AG08396 (cell line): ENCODE data around the gene LTC4S.

Experiments
- DNase-seq: peaks from one replicate; pipeline ENCODE4 v3.0.0; 2012; ENCODE audit warnings: low spot score, mixed read lengths

The LTC4S gene

DNA sequence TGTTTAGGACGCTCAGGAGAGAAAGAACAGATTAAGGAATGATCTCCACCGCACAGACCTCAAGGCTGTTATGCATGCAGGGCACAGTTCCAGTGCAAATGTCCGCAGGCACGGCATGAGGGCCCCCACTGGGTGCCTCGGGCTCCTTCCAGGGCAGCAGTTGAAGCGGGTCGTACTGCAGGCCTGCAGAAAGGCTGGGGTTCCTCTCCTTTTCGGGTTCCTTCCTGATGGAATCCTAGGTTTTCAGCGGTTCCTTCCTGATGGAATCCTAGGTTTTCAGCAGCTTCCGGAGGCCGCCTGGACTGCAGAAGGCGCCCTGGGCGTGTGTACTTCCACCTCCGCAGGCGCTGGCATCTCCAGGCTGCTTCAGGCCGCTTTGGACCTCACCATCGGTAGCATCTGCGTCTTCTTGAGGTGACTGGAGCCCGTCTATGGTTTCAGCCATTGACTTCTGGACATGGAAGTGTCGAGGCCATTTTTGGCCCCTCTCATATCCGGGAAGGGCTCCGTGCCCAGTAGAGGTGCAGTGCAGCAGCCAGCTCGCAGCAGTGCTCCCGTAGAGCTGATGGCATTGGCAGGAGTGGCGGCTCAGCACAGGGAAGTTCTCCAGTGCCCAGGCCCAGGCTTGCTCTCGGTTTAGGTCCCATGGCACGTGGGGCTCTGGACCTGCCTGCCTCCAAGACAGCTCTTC, 18.5 kb downstream of the LTC4S start:
- DNase-seq: no peak

DNA sequence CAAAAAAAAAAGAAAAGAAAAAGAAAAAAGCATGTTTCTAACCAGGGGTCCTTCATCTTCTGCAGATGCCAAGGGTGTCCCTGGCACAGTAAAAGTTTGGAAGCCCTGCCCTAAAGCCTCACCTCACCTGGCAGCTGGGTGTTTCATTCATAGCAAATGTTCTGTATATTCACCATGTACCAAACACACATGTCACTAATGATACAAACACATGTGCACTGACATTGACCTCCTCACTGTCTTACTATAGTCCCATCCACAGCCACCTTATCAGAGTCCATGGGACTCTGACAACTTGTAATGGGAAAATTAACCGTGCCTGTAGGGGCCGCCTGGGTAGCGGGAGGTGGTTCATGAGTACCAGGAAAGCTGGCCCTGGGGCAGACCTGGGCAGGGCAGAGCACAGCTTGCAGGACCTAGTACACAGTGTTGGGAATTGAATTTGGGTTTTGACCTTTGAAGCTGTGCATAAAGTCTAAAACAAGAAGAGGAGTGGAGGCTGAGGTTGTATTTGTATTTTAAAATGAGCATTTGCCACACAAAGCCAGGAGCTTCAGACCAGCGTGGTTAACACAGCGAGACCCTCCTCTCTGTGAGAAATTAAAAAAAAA, 19.3 kb downstream of the LTC4S start:
- DNase-seq: no peak

DNA sequence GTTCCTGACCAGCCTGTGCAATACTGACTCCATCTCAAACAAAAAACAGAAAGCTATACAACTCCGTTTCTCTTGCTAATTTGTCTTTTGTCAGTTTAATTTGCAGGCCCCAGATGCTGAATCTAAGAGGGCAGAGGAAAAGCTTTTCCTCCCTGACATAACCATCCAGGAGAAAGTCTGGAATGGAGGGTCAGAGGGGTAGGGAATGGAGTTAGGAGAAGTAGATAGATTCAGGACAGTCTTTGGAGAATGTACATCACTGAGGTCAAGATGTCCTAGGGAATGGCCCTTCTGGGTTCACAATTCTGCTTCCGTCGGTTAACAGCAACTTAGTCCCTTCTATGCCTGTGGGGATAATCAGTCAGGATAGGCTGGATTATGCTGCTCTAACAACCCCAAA, 20.3 kb downstream of the LTC4S start:
- no peak for DNase-seq

DNA sequence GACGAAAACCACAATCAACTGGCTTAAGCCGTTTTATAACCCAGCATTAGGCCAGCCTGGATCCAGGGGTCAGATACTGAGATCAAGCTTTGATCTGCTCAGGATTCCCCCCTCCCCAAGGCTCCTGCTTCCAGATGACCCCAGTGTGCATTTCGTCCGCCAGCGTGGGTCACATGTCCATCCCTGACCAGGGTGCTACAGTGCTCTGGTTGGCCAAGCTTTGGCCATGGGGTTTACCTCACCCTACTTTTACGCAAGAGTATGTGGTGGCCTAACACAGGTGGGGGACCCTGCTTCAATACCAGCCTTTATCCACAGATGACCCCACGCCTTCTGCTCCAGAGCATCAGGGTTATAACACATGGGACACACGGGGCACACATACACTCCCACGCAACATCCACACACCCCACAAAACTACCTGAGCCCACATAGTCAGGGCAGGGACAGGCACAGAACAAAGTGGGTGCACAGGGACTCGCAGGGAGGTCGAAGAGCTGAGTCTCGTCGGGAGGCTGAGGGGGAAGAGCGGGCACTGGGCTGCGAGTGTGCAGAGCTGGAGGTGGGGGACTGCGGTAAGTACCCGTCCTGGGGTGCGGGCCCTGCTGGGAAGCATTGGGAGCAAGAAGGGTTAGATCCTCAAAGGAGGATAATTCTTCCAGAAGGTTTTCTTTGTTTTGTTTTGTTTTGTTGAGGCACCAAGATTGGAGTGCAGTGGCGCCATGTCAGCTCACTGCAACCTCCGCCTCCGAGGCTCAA, 21.9 kb downstream of the LTC4S start:
- no peak for DNase-seq

DNA sequence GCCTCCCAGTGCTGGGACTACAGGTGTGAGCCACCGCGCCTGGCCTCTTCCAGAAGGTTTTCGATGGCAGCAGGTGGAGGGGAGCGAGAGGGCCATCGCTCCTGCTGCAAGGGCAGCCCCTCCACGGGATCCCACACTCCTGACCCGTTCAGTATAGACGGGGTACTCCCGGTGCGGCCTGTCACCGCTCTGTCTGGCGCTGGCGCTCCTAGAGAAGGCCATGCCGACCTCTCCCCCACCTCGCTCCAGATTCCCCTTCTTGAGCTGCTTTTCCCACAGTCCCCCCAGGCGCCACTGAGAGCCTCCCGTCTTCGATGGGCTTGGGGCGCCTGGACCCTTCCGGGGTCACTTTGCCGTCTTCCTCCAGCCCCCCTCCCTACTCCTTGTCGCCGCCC, 22.6 kb downstream of the LTC4S start:
- DNase-seq: no peak

DNA sequence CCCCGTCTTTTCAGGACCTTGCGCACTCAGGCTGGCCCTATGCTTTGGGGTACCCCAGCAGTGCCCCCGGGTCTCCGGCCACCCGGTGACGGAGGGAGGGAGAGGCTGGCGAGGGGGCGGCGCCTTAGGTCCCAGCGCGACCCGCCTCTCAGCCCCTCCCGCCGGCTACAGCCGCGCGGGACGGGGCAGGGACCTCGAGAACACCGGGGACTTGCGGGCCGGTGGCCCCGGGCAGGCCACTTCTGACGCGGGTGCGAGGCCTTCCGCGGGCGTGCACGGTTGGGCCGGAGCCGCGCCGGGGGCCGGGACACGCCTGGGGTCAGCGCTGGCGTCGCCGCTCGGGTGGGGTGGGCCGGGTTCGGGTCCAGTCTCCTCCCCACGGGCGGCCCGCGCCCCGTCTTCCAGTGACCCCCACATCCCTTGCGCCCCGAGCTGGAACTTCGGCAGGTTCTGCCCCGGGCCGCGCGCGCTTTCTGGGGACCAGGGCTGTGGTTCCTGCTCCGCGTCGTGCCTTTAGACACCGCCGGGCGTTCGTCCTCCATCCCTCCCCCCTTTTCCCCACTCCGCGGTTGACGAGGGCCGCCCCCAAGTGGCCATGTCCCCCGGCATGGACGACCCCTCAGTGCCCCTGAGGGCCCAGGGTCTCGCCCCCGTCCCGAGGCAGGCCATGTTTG, 23.1 kb downstream of the LTC4S start:
- no peak for DNase-seq

DNA sequence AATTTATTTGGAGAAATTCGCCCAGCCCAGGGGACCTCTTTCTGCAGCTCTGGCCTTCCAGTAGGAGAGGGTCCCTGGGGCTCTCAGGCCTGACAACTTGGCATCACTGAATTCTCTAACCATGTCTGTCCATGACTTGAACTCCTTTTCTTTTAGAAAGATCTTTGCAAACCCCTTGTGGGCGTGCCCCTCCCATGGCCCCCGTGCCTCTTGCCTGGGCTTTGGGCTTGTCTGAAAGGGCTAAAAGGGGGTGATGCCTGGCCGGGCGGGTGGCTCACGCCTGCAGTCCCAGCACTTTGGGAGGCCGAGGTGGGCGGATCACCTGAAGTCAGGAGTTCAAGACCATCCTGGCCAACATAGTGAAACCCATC, 23.7 kb downstream of the LTC4S start:
- no peak for DNase-seq

DNA sequence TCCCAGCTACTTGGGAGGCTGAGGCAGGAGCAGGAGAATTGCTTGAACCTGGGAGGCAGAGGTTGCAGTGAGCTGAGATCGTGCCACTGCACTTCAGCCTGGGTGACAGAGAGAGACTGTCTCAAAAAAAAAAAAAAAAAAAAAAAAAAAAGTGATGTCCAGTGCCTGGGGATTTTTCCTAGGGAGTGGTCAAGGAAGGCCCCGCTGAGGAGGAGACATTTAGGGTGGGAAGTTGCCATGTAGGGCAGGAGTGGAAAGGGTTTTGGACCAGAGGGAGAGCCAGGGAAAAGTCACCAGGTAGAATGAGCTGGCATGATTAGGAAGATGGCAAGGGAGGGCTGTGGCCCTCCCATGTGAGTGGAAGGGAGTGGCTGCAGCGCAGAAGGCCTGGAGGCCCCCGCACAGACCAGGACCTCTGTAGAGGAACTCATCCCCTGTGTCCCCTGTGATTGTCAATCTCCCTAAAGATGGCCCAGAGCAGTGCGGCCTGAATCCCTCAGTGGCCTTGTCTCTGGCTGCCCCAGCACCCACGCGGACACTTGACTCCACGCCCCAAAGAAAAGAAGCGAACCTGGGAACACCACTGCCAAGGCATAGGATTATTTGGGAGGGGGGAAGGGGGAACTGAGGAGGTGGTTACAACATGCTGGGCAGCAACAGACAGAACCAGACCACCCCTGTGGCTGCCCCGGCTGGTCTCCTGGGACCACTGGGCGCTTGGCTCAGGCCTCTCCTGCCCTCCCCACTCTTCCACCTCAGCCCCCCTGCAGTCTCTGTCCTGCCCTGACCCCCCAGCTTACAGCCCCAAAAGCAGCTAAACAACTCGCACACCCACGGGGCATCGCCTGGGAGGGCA, 24.3 kb downstream of the LTC4S start:
- DNase-seq: no peak

DNA sequence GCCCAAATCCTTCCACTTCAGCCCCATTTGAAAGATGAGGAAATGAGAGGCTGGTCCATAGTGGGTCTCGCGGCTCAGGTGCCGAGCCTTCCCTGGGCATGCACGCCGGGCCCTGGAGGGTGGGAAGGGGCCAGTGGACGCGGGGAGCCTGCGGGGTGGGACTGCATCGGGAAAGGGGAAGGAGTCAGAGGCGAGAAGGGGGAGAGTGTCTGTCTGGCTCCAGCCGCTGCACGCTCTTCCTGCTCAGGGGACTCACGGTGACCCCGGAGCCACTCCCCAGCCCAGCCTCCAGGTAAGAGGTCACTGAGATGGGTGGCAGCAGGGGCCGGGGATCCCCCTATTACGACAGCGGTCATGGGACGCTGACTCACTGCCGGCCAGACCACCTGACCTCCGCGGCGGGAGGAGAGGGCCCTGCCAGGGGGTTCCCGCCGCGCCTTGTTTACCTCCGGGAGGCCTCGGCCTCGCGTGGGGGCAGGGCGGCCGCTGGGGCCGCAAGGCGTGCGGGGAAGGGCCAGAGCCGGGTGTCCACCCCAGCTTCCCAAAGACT, 25.0 kb downstream of the LTC4S start:
- DNase-seq: peak; percentile 93

DNA sequence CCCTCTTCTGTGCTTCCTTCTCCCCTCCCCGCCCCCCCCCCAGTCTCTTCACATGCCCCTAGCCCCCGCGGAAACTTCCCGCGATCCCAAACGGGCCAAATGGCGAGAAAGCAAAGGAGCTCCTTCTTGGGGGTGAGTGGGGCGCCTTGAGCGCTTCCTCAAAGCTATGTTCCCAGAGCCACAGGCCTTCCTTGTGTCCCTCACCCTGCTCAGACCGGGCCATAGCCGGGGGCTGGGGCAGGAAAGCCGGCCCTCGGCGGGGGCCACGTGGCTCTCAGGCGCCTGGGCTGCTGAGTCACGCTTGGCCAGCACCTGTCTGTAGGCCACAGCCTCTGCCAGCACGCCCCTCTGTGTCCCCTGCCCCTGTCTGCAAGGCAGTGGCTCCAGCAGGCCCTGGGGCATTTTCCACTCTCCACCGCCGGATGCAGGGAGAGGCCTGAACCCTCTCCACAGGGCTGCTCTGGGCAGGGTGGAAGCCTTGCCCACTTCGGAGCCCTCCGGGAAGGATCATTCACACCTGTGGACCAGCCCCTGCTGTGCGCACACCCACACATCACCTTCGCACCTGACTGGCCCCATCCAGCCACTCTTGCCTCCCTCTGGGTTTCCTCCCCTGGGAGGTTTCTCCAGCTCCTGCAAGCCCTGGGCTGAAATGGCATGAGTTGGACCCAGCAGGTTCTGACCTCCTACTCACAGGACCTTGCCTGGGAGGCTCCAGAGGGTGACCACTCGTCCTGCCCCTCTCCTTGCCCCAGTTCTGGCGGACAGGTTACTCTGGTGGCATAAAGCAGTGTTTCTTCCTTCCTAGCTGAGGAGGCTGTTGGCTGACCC, 25.7 kb downstream of the LTC4S start:
- DNase-seq: peak; percentile 71

DNA sequence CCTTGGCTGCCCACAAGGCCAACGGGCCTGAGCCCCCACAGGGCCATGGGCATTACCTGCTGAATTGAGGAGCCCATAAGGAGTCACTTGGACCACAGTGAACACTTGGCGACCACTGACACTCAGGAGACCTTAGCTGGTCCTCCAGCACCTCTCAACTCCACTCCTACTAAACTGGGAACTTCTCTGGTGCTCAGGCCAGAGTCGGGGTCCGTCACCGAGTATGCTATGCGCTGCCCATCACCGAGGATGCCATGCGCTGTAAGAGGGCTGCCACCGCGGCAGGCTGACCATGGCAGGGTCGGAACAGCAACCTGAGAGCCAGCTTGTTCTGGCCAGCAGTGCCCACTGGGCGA, 26.3 kb downstream of the LTC4S start:
- no peak for DNase-seq

DNA sequence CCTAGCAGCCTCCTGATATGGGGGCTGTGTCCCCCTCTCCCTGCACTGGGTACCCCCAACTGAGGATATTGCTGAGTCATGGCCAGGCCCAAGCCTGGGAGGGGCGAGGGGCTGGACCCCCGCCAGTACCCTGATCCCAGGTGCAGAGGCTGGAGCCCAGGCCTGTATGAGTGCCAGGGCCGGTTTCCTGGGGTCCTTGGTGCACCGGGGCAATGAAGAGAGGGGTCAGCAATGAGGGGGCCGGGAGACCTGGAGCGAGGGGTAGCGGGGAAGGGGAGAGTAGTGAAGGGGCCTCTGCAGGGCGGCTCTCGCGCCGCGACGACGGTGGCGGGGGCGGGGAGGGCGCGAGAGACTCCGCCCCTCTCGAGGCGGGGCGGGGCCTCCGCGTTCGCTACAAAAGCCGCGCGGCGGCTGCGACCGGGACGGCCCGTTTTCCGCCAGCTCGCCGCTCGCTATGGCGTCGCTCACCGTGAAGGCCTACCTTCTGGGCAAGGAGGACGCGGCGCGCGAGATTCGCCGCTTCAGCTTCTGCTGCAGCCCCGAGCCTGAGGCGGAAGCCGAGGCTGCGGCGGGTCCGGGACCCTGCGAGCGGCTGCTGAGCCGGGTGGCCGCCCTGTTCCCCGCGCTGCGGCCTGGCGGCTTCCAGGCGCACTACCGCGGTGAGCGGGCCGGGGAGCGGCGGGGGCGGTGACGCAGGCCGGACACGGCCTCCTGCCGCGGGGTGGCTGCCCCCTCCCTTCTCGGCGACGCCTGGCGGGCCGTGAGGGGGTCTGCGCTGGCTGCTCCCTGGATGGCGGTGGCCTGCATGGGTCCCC, 26.9 kb downstream of the LTC4S start, which contains the start of gene SQSTM1:
SQSTM1 (plus strand) TSS at position 423 of the 815 bp plus-strand sequence; CDS start at position 455, 32 bp downstream.
- peak; percentile 94 for DNase-seq

DNA sequence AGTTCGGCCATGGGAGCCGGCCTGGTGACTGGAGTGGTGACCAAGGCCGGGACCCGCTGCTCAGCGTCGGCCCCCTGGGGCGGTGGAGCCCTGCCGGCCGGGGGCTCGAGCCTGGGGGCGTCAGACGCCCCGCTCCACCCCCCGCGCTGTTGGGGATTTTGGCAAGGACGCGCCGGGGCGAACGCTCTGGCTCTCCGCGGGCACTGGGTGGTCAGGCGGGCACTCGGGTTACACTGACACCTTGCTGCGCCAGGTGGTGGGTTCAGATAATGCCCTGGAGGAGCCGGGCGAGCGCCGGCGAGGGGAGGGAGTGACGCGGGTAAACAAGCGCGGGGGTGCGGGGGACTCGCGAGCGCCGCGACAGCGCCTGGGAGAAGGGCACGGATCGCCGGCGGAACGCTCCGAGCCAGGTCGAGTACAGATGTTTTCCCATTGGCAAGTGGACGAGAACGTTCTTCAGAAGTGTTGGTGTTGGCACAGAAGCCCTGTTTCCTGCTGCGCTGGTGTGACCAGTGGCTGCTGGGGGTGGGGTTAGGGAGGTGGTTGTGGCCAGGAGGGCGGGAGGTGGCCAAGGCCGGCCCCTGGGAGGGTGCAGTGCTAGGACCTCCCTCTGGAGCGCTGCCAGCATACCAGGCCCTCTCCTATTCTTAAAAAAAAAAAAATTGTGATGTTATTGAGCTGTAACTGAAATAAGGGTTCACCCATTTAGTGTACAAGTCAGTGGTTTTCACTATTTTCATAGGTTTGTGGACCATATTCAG, 27.7 kb downstream of the LTC4S start:
- peak; percentile 97 for DNase-seq

DNA sequence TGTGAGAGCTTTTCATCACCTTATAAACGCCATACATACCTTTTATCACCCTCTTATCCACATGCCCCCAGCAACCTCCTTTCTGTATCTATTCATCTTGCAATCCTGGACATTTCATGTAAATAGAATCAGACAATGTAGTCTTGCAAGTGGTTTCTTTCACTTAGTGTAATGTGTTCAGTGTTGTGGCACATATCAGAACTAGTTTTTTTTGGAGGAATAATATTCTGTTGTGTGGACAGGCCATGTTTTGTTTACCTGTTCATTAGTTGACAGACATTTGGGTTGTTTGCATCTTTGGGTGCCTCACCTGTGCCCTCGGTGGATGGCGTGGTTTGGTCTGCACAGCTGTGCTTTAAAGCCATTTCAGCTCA, 28.3 kb downstream of the LTC4S start:
- DNase-seq: no peak

DNA sequence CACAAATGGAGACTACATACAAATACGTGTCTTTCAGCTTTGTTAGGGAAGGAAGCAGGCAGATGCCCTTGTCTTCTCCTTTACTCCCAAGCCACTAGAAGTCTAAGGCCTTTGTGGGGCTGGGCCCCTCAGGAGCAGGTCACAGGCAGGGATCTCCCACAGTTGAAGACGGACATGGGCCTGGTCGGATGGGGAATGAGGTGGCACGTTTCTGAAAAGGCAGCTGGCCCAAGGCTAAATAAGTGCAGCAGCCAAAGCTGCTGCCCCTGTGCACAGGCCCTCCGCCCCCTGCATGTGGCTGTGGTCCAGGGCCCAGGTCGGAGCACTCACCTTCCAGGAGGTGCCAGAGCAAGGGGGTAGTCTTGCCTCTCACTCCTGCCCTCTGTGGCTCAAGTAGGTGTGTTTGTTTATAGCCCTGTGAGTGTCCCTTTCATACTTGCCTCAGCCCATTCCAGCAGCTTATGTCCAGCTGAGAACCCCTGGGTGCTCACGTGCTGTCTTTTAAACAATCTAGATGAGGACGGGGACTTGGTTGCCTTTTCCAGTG, 28.7 kb downstream of the LTC4S start:
- DNase-seq: no peak

DNA sequence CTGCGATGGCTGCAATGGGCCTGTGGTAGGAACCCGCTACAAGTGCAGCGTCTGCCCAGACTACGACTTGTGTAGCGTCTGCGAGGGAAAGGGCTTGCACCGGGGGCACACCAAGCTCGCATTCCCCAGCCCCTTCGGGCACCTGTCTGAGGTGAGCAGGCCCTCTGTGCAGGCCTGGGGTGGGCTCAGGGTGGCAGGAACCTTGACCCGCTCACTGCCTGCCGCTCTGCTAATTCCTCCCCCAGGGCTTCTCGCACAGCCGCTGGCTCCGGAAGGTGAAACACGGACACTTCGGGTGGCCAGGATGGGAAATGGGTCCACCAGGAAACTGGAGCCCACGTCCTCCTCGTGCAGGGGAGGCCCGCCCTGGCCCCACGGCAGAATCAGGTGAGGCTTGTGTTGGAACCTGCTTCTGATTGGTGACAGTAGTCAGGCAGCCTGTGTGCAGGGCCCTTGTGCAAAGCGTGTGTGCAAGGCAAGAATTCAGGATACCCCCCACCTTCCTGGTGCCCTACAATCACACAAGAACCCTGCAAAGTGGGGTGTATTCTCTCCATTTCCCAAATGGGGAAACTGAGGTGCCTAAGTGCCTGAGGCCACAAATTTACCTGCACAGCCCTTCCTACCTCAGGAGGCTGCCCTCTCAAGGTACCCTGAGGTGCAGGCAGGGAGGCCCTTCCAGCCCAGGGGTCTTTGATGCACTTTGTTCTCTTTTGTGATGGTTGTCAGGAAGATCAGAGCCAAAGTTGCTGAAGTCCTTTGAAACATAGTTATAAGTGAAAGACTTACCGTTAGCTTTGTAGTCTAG, 30.4 kb downstream of the LTC4S start:
- no peak for DNase-seq

DNA sequence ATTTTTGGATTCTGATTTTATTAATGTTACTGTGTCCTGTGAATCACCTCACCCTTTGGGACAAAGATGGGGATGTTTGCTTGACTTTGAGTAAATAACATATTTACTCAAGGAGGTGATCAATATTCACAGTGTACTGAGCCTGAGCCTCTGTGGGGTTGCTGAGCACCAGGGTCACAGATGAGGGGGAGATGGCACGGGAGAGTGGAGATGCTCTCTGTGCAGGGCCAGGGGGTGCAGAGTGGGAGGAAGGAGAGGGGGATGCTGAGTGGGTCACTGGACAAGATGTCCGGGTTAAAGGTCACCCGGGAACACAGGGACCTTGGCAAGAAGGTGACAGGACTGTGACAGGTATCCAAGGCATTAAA, 30.9 kb downstream of the LTC4S start:
- DNase-seq: no peak

DNA sequence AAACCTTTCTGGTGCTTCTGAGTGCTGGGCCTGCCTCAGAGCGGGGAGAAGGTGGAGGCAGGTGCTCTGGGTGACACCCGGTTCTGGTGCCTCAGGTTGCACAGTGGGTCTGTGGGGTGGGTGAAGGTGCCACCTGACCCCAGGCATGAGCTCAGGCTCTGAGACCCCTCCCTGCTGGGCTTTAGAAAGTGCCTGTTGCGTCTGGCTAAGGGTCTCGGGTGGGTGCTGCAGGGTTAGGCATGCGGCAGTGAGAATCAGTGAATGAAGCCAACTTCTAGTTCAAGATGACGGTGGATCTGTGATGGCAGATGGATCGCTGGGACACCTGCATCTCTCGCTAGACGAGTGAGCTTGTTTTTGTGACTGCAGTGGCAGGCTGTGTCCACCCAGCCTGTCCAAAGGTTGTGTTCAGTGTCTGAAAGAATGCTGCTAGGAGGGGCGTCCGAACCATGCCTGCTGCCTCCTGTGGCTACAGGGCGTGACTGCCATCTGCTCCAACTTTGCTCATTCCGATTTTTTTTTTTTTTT, 31.9 kb downstream of the LTC4S start:
- DNase-seq: no peak
